ACC112 (cell line): Measurements from ENCODE around the gene MTA1.
A peak's percentile ranks its signal among the peaks of the same experiment; 100 is the strongest.

ENCODE experiments used
- H2AFZ ChIP-seq: fragments of 200-600 bp; sonication (generic); one replicate; pipeline ENCODE4 v1.6.0; 2017; ENCODE audit warnings: antibody characterized with exemption, low read length; ENCODE audit not compliant: unreplicated experiment
- H3K27ac ChIP-seq: fragments of 200-600 bp; sonication (generic); 2 replicates; pipeline ENCODE4 v1.5.1; 2014; ENCODE audit warnings: low read depth, mild to moderate bottlenecking, antibody characterized with exemption, low read length, moderate library complexity
- H3K27me3 ChIP-seq: fragments of 200-600 bp; sonication (generic); 2 replicates; pipeline ENCODE4 v1.6.1; 2014; ENCODE audit warnings: mild to moderate bottlenecking, antibody characterized with exemption, low read length, moderate library complexity, mixed read lengths; ENCODE audit not compliant: insufficient read depth
- H3K36me3 ChIP-seq: fragments of 200-600 bp; sonication (generic); 2 replicates; pipeline ENCODE4 v1.6.1; 2016; ENCODE audit warnings: mild to moderate bottlenecking, antibody characterized with exemption, low read length, moderate library complexity, mixed read lengths; ENCODE audit not compliant: insufficient read depth
- H3K4me1 ChIP-seq: fragments of 200-600 bp; sonication (generic); one replicate; pipeline ENCODE4 v1.6.1; 2016; ENCODE audit warnings: low read length, mixed read lengths; ENCODE audit not compliant: insufficient read depth, unreplicated experiment, control insufficient read depth
- H3K4me3 ChIP-seq: fragments of 200-600 bp; sonication (generic); 2 replicates; pipeline ENCODE4 v1.5.1; 2014; ENCODE audit warnings: mild to moderate bottlenecking, low read depth, low read length
- H3K79me2 ChIP-seq: fragments of 200-600 bp; sonication (generic); one replicate; pipeline ENCODE4 v1.6.0; 2016; ENCODE audit warnings: low read length; ENCODE audit not compliant: control insufficient read depth, unreplicated experiment, insufficient read depth

MTA1 gene

GRCh38 chr14:105426416-105427130 lies 6.9 kb downstream of the MTA1 start:
- H2AFZ ChIP-seq = no peak overlapping the region
- H3K27me3 ChIP-seq = no peaks in the 10 kb centered on the region
- H3K79me2 ChIP-seq = peaks cover 87% of the 10 kb centered on the region
- H3K36me3 ChIP-seq = peaks cover 1% of the 10 kb centered on the region
- H3K4me1 ChIP-seq = peaks cover 23% of the 10 kb centered on the region
- no peak overlapping the region for H3K27ac ChIP-seq
- no peak overlapping the region for H3K4me3 ChIP-seq

- Histone ChIP-seq H3K27me3 (no peaks in the 10 kb centered on the region), H3K4me3 (no peak overlapping the region), H3K4me1 (peaks cover 18% of the 10 kb centered on the region), H3K27ac (no peak overlapping the region), H3K36me3 (peaks cover 5% of the 10 kb centered on the region), H2AFZ (no peak overlapping the region), H3K79me2 (peaks cover 85% of the 10 kb centered on the region)
These were observed 7.8 kb downstream of the MTA1 start for GRCh38 chr14:105427412-105427811.

GRCh38 chr14:105427936-105428485 lies 8.4 kb downstream of the MTA1 start:
- Histone ChIP-seq H3K4me1 (peaks cover 18% of the 10 kb centered on the region), H3K79me2 (peaks cover 85% of the 10 kb centered on the region), H3K27ac (no peak overlapping the region), H3K27me3 (no peaks in the 10 kb centered on the region), H2AFZ (no peak overlapping the region), H3K4me3 (no peak overlapping the region), H3K36me3 (peaks cover 7% of the 10 kb centered on the region)

- Histone ChIP-seq H3K4me3 (no peak overlapping the region), H3K36me3 (peaks cover 7% of the 10 kb centered on the region), H3K4me1 (peaks cover 18% of the 10 kb centered on the region), H2AFZ (no peak overlapping the region), H3K27ac (peak overlapping the region; percentile 18; the same call in 1 of the 2 replicates), H3K79me2 (peaks cover 86% of the 10 kb centered on the region), H3K27me3 (no peaks in the 10 kb centered on the region)
These were observed 10.4 kb downstream of the MTA1 start for GRCh38 chr14:105430042-105430441.

- peaks cover 86% of the 10 kb centered on the region for H3K79me2 ChIP-seq
- H3K27me3 ChIP-seq = no peaks in the 10 kb centered on the region
- H2AFZ ChIP-seq = no peak overlapping the region
- H3K4me1 ChIP-seq = peaks cover 18% of the 10 kb centered on the region
- peak overlapping the region; percentile 54 for H3K27ac ChIP-seq
- no peak overlapping the region; the same call in 1 of the 2 replicates for H3K4me3 ChIP-seq
- H3K36me3 ChIP-seq = peaks cover 7% of the 10 kb centered on the region
These were observed 10.9 kb downstream of the MTA1 start for GRCh38 chr14:105430565-105430964.

- Histone ChIP-seq H3K4me3 (no peak overlapping the region; the same call in 1 of the 2 replicates), H3K36me3 (peaks cover 7% of the 10 kb centered on the region), H2AFZ (no peak overlapping the region), H3K27ac (peak overlapping the region; percentile 54), H3K4me1 (peaks cover 18% of the 10 kb centered on the region), H3K27me3 (no peaks in the 10 kb centered on the region), H3K79me2 (peaks cover 87% of the 10 kb centered on the region)
These were observed 11.6 kb downstream of the MTA1 start for GRCh38 chr14:105431256-105431655.

- H3K36me3 ChIP-seq = peaks cover 7% of the 10 kb centered on the region
- H3K27ac ChIP-seq = no peak overlapping the region
These were observed 13.0 kb downstream of the MTA1 start for GRCh38 chr14:105432657-105433056.

GRCh38 chr14:105433161-105433605 lies 13.6 kb downstream of the MTA1 start:
- no peak overlapping the region for H2AFZ ChIP-seq
- peaks cover 7% of the 10 kb centered on the region for H3K36me3 ChIP-seq
- H3K27ac ChIP-seq = no peak overlapping the region
- no peak overlapping the region for H3K4me3 ChIP-seq
- peaks cover 18% of the 10 kb centered on the region for H3K4me1 ChIP-seq
- peaks cover 89% of the 10 kb centered on the region for H3K79me2 ChIP-seq
- no peaks in the 10 kb centered on the region for H3K27me3 ChIP-seq

More at GRCh38 chr14:105432657-105433056, 13.0 kb downstream of the MTA1 start:
- Histone ChIP-seq H3K79me2 (peaks cover 87% of the 10 kb centered on the region), H3K27me3 (no peaks in the 10 kb centered on the region), H3K4me1 (peaks cover 18% of the 10 kb centered on the region), H2AFZ (no peak overlapping the region), H3K4me3 (no peak overlapping the region)

GRCh38 chr14:105436402-105436801 lies 16.8 kb downstream of the MTA1 start:
- Histone ChIP-seq H3K27ac (no peak overlapping the region), H3K27me3 (no peaks in the 10 kb centered on the region), H3K79me2 (peaks cover 87% of the 10 kb centered on the region), H3K36me3 (peaks cover 9% of the 10 kb centered on the region), H2AFZ (no peak overlapping the region), H3K4me1 (peaks cover 2% of the 10 kb centered on the region), H3K4me3 (no peak overlapping the region)

GRCh38 chr14:105436891-105437722 lies 17.5 kb downstream of the MTA1 start:
- Histone ChIP-seq H3K79me2 (peaks cover 80% of the 10 kb centered on the region), H2AFZ (no peak overlapping the region), H3K4me3 (no peak overlapping the region), H3K36me3 (0 out of 2 replicates have a peak, but pooled peaks cover 4% of the 10 kb centered on the region), H3K27ac (no peak overlapping the region), H3K4me1 (no peaks in the 10 kb centered on the region), H3K27me3 (no peaks in the 10 kb centered on the region)
